ENCODE measurements around the gene PCDHGA4.
A peak's percentile ranks its signal among the peaks of the same experiment; 100 is the strongest.
"Not testable (repeated sequence)": the region's sequence is repeated elsewhere in the genome, so short reads cannot be mapped to it uniquely, and the experiment has no call there.

The PCDHGA4 gene

GRCh38 chr5:141374627-141375026 lies 19.8 kb downstream of the PCDHGA4 start:
- no peak for TF ChIP-seq ZFP30 (CRISPR knock-in tag; IDR thresholded peaks at IDR 0.05)
- no peak for TF ChIP-seq CSDC2 (CRISPR knock-in tag; IDR thresholded peaks at IDR 0.05)
- TF ChIP-seq, protein P1, sequence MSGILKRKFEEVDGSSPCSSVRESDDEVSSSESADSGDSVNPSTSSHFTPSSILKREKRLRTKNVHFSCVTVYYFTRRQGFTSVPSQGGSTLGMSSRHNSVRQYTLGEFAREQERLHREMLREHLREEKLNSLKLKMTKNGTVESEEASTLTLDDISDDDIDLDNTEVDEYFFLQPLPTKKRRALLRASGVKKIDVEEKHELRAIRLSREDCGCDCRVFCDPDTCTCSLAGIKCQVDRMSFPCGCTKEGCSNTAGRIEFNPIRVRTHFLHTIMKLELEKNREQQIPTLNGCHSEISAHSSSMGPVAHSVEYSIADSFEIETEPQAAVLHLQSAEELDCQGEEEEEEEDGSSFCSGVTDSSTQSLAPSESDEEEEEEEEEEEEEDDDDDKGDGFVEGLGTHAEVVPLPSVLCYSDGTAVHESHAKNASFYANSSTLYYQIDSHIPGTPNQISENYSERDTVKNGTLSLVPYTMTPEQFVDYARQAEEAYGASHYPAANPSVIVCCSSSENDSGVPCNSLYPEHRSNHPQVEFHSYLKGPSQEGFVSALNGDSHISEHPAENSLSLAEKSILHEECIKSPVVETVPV (CRISPR knock-in tag; IDR thresholded peaks at IDR 0.05) = no peak
- no peak for TF ChIP-seq ARNTL (CRISPR knock-in tag; IDR thresholded peaks at IDR 0.05; ENCODE audit: borderline replicate concordance, low read depth)
- TF ChIP-seq ISL1 (CRISPR knock-in tag; IDR thresholded peaks at IDR 0.05) = no peak
- no peak for TF ChIP-seq BACH2 (CRISPR knock-in tag; IDR thresholded peaks at IDR 0.05; ENCODE audit: borderline replicate concordance)
- TF ChIP-seq TOX (CRISPR knock-in tag; IDR thresholded peaks at IDR 0.05; ENCODE audit: borderline replicate concordance) = no peak
- no peak for TF ChIP-seq ZNF70 (CRISPR knock-in tag; IDR thresholded peaks at IDR 0.05)
- no peak for TF ChIP-seq PATZ1 (CRISPR knock-in tag; IDR thresholded peaks at IDR 0.05; ENCODE audit: borderline replicate concordance)
- TF ChIP-seq, protein P2, sequence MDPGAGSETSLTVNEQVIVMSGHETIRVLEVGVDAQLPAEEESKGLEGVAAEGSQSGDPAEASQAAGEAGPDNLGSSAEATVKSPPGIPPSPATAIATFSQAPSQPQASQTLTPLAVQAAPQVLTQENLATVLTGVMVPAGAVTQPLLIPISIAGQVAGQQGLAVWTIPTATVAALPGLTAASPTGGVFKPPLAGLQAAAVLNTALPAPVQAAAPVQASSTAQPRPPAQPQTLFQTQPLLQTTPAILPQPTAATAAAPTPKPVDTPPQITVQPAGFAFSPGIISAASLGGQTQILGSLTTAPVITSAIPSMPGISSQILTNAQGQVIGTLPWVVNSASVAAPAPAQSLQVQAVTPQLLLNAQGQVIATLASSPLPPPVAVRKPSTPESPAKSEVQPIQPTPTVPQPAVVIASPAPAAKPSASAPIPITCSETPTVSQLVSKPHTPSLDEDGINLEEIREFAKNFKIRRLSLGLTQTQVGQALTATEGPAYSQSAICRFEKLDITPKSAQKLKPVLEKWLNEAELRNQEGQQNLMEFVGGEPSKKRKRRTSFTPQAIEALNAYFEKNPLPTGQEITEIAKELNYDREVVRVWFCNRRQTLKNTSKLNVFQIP (CRISPR knock-in tag; IDR thresholded peaks at IDR 0.05; ENCODE audit: borderline replicate concordance, low read depth) = no peak
- TF ChIP-seq ESRRG (CRISPR knock-in tag; IDR thresholded peaks at IDR 0.05) = no peak
- TF ChIP-seq PPARA (CRISPR knock-in tag; IDR thresholded peaks at IDR 0.05; ENCODE audit: borderline replicate concordance) = no peak
- TF ChIP-seq ZFP3 (CRISPR knock-in tag; IDR thresholded peaks at IDR 0.05) = no peak
- no peak for ATAC-seq

GRCh38 chr5:141375444-141376155 lies 20.8 kb downstream of the PCDHGA4 start:
- ATAC-seq = not testable (repeated sequence)

DNA sequence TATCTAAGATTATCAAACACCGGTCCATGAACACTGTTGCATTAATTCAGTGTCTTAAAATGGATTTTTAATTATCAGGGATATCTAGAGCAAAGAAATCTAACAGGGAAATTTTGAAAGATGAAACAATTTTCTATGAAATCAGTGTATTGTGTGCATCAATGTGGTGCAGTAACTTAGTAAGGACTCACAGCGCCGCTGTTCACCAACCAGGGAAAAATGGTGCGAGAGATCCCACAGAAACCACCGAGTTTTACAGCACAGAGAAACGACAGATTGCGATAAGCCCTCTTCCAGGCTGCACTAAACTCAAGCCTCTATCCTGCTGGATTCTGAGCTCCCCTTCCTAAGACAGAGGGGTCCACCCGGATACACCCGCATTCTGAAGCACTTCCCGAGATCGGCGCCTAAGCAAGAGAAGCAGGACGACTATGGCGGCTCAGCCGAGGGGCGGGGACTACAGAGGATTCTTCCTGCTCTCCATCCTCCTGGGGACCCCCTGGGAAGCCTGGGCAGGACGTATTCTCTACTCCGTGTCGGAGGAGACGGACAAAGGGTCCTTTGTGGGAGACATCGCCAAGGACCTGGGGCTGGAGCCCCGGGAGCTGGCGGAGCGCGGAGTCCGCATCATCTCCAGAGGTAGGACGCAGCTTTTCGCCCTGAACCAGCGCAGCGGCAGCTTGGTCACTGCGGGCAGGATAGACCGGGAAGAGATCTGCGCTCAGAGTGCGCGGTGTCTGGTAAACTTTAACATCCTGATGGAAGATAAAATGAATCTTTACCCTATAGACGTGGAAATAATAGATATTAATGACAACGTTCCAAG lies 27.9 kb downstream of the PCDHGA4 start, which contains the start of gene PCDHGA7:
TSS of gene PCDHGA7 (plus strand) at position 274 of the 826 bp plus-strand sequence. CDS start at position 432, 158 bp downstream.
- ATAC-seq = peak; percentile 97
- TF ChIP-seq ZFP30 (CRISPR knock-in tag; IDR thresholded peaks at IDR 0.05) (no peak), ZNF8 (CRISPR knock-in tag; IDR thresholded peaks at IDR 0.05) (no peak), CREB5 (CRISPR knock-in tag; IDR thresholded peaks at IDR 0.05; ENCODE audit: low read depth) (no peak), PPARA (CRISPR knock-in tag; IDR thresholded peaks at IDR 0.05; ENCODE audit: borderline replicate concordance) (no peak), TOX (CRISPR knock-in tag; IDR thresholded peaks at IDR 0.05; ENCODE audit: borderline replicate concordance) (no peak), ISL1 (CRISPR knock-in tag; IDR thresholded peaks at IDR 0.05) (no peak)
- TF ChIP-seq, protein P3, sequence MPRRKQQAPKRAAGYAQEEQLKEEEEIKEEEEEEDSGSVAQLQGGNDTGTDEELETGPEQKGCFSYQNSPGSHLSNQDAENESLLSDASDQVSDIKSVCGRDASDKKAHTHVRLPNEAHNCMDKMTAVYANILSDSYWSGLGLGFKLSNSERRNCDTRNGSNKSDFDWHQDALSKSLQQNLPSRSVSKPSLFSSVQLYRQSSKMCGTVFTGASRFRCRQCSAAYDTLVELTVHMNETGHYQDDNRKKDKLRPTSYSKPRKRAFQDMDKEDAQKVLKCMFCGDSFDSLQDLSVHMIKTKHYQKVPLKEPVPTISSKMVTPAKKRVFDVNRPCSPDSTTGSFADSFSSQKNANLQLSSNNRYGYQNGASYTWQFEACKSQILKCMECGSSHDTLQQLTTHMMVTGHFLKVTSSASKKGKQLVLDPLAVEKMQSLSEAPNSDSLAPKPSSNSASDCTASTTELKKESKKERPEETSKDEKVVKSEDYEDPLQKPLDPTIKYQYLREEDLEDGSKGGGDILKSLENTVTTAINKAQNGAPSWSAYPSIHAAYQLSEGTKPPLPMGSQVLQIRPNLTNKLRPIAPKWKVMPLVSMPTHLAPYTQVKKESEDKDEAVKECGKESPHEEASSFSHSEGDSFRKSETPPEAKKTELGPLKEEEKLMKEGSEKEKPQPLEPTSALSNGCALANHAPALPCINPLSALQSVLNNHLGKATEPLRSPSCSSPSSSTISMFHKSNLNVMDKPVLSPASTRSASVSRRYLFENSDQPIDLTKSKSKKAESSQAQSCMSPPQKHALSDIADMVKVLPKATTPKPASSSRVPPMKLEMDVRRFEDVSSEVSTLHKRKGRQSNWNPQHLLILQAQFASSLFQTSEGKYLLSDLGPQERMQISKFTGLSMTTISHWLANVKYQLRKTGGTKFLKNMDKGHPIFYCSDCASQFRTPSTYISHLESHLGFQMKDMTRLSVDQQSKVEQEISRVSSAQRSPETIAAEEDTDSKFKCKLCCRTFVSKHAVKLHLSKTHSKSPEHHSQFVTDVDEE (CRISPR knock-in tag; IDR thresholded peaks at IDR 0.05) = no peak

- no peak for ATAC-seq
- TF ChIP-seq TOX (CRISPR knock-in tag; IDR thresholded peaks at IDR 0.05; ENCODE audit: borderline replicate concordance) (no peak), ZFP30 (CRISPR knock-in tag; IDR thresholded peaks at IDR 0.05) (no peak), GLIS3 (CRISPR knock-in tag; IDR thresholded peaks at IDR 0.05) (no peak), RARB (CRISPR knock-in tag; IDR thresholded peaks at IDR 0.05) (no peak), ARNTL (CRISPR knock-in tag; IDR thresholded peaks at IDR 0.05; ENCODE audit: borderline replicate concordance, low read depth) (no peak), ESRRG (CRISPR knock-in tag; IDR thresholded peaks at IDR 0.05) (no peak), OSR1 (CRISPR knock-in tag; IDR thresholded peaks at IDR 0.05) (no peak), SNAI2 (CRISPR knock-in tag; IDR thresholded peaks at IDR 0.05) (no peak), PPARA (CRISPR knock-in tag; IDR thresholded peaks at IDR 0.05; ENCODE audit: borderline replicate concordance) (no peak), ZNF8 (CRISPR knock-in tag; IDR thresholded peaks at IDR 0.05) (no peak), ZFP3 (CRISPR knock-in tag; IDR thresholded peaks at IDR 0.05) (no peak)
- TF ChIP-seq, protein P1 (CRISPR knock-in tag; IDR thresholded peaks at IDR 0.05) = no peak
Measured at GRCh38 chr5:141383345-141383744, 28.5 kb downstream of the PCDHGA4 start.

Measured in SK-N-SH treated with all-trans-retinoic acid at 6 μM for 48 hours (cell line).